Renal cortical epithelial cell (primary cell): ENCODE results near the gene KAT6B. TPM values are rescaled to one million over a fixed set of nuclear protein-coding genes. Genes with fewer than 3 reads are reported as not detected.
"Not testable (repeated sequence)": the region's sequence is repeated elsewhere in the genome, so short reads cannot be mapped to it uniquely, and the experiment has no call there.

Source experiments
- DNase-seq: peaks from one replicate; pipeline ENCODE4 v3.0.0-alpha.2; 2011; ENCODE audit warnings: low read depth
- total RNA-seq: library from RNA; depleted of rRNA; stranded (reverse); fragments of >200 nt; gene quantifications from 2 replicates; pipeline ENCODE4 v1.2.3, GENCODE V29; 2014

KAT6B gene
- total RNA-seq, 1 donor from 2014 or later = 33.1 TPM

DNA sequence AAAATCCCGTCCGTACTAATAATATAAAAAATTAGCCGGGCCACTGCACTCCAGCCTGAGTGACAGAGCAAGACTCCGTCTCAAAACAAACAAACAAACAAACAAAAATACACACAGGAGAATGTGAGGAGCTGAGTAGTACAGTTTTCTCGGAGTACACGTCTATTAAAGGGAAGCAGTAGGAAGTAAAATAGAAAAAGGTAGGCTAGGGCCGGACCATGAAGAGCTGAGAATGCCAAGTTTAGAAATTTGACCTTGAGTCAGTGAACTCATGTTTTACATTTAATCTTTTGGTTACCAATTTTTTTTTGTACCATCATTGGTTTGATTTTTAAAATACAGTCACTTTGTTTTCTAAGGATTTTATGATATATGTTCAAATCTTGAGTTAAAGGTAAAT lies 64.1 kb downstream of the KAT6B start:
- DNase-seq = no peak

DNA sequence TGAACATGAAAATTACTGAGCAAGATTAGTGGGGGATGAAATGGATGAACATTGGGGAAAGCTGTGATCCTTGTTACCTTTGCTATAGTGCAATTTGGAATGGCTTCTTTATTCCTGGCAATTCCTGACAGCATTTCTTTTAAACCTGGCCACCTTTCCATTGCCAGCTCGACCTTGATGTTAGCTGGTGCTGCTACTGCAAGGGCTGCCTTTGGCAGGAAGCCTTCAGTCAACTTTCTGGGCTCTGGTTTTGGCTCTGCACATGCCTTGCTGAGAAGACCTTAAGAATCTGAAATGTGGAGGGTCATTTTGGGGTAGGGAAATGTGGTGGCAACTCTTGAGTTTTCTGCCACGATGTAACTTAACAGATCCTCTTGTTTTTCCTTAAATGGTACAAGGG lies 64.7 kb downstream of the KAT6B start:
- DNase-seq = no peak

DNA sequence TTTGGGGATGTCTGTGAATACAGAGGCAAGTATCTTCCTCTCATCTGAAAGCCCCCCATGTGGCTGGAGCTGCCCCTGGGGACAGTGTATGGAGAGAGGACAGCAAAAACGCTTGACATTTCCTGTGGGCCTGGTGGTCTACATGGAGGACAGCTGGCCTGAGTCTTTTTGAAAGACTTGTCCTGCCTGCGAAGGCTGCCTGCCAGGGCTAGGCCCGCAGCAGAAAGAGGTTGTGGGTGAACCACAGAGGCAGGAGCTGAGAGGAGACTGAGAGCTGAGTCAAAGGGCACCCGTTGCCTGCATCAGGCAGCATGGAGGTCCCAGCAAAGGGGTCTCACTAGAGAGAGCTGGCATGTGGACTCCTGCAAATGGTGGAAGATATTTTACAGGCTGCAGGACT lies 66.4 kb downstream of the KAT6B start:
- no peak for DNase-seq

DNA sequence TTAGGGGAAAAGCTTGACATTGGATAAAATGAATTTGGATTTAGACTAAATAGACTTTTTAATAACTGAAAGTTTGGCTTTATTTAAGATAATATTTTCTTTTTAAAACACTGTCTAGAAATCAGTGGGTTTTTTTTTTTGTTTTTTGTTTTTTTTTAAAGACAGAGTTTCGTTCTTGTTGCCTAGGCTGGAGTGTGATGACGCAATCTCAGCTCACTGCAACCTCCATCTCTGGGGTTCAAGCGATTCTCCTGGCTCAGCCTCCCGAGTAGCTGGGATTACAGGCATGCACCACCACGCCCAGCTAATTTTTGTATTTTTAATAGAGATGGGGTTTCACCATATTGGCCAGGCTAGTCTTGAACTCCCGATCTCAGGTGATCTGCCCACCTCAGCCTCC lies 66.9 kb downstream of the KAT6B start:
- DNase-seq = not testable (repeated sequence)

DNA sequence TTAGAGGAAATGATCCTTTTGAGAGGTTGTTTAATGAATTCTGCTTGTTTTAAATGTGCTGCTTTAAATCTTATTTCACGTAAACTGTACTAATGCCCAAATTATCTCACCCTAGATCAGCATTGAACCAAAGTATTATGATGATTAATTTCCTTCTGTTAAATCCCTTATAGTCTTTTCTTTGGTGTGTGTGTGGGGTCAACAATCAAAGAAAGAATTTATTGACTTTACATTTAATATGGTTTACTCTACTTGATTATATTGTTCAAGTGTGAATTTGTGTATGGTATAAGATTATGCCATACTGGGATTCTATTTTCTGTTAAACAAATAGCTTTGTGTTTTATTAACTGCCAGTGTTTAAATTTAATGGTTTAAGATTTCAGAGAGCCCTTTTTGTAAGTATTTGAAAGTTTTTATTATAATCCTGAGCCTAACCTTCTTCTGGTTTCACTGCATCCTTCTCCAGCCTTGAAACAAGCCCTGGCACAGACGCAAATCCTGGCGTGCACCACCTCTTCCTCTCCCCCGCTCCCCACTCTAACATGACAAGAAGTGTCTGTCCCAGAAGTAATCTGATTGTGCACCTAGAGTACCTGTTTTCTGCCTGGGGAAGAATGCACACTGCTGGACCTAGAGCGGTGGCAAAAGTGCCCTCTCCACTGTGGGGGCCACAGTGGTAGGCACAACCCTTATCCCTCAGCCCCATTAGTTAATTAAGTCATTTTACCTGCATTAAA lies 70.6 kb downstream of the KAT6B start:
- no peak for DNase-seq

DNA sequence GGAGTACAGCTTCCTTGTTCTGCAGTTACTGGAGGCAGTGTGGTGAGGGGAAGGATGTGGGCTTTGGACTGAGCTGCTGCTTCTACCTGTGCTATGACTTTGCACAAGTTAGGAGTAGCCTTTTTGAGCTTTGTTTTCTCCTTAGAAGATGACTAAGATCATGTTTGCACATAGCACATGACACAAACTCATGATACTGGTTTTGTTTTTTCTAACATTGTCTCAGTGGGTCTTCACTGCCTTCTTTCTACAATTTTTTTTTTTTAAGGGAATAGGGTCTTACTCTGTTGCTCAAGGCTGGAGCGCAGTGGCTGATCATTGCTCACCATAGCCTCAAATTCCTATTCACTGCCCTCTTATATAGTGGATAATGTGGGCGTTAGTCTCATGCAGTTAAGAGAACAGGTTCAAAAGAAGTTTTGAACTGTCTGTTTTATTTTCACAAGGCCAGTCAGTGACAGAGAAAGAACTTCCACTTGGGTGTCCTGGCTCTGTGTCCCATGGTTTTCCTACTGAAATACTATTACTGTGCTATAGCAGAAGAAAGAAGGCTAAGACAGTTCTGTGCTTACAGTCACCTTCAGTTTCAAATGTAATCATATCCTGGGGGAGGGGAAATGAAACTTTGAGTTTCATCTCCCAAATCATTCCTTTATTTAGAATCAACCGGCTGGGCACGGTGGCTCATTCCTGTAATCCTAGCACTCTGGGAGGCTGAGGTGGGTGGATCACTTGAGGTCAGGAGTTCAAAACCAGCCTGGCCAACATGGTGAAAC lies 72.0 kb downstream of the KAT6B start:
- peak; percentile 66 for DNase-seq

DNA sequence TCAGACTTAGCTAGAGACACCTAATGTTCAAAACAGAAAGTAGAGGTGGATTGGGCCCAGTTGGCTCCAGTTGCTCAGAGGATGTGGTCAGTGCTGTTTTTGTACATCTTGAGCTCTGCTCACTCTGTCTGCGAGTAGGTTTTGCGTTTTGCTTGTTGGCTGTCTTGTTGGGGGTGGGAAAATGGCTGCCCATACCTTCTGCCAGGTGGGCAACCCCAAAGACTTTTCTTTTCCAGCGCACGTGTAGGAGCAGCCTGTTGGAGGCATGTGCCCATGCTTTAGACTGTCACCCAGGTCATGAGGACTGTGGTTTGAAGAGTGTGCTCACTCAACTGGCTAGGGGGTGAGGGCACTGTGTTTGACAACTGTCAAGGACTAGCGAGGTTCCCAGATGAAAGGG lies 73.9 kb downstream of the KAT6B start:
- no peak for DNase-seq

DNA sequence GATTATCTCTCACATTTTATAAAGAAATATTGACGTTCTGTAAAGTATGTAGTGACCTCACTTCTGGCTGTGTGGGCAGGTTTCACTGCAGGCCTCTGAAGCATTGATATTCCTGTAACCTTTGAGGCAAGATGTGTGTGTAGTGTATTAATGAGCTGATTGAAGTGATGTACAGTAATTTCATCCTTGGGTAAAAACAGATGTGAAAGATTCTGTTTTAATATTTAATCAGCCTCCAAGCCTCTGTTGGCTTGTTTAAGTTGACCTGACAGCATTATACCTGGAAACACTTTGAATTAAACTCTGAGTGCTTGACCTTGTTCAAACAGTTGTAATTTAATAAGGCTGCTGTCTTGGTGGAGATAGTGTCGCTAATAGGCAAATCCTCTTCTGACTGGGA lies 74.9 kb downstream of the KAT6B start:
- no peak for DNase-seq

DNA sequence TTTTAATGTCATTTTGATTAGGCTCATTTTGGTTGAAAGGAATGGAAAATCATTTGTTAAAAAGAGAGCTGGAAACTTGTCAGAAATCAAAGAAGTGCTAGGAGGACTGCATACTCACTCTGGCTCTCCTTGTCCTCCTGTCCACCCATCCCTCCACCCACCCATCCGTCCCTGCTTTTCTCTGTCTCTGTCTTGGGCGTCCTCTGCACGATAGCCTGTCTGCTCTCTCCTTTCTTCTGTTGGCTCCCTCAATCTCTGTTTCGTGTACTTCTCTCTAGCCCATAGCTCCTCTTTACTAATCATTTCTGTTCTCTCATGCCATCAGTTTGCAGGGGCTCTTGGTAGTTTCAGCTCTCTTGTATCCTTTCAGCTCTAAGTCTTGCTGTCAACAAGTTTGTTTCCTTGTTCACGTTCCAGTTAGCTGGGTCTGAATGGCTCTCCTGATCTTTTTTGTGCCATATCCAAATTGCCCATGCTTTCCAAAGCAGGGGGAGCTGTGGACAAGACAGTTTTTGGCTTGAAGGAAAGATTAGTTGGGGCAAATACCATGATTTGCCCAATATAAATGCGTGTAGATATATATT lies 75.6 kb downstream of the KAT6B start:
- no peak for DNase-seq

DNA sequence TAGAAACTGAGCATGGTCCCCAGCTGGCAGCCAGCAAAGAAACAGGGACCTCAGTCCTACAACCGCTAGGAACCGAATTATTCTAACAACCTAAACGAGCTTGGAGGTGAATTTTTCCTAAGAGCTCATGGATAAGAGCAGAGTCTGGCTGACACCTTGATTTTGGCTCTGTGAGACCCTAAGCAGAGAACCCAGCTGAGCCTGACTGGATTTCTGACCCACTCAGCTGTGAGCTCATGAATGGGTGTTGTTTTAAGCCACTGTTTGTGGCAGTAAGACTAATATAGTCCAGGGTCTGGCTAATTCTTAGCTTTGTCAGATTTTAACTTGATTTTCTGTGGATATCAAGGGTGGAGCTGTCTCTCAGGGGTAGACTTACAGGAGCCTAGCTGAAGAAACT lies 77.1 kb downstream of the KAT6B start:
- no peak for DNase-seq

DNA sequence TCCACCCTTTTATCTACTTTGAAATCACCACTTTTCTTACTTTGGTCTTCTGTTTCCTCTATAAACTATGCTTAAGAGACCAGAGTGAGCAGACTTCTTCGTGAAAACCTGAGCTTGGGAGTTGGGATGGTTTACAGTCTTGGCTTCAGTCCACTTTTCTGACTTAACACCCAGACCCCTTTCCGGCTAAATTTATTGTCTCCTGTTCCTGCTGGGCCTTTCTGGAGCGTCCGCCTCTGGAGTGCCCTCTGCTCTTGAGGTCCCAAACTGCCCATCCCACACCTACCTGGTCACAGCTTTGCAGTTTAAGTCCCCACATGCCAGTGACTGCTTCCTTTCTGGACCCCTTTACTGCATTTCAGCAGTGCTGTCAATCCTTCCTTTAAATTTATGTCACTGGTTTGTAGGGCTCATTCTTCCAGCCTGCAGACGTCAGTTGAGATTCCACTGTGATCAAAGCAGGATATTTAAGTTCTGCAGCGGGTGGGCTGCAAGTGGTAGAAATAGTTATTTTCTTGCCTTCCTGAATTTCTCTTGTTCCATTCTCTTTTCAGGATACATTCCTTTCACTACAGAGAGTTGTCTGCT lies 80.3 kb downstream of the KAT6B start:
- no peak for DNase-seq

DNA sequence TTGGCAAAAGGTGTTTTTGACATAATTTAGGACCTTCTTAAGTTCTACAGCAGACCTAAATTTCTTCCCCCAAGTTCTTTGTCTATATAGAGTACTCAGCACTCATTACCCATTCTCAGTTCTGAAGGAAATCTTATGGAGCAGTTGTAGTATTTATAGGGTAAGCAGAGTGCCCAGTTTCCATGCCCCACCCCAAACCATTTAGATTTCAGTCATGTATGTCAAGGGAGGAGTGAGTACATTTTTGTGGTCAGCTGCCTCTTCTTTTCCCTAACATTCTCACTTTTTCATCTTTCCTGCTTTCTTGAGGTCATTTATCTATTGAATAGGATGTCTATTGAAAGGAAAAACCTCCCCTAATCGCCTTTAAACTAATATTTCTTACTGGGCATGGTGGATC lies 83.3 kb downstream of the KAT6B start:
- DNase-seq = peak; percentile 34

DNA sequence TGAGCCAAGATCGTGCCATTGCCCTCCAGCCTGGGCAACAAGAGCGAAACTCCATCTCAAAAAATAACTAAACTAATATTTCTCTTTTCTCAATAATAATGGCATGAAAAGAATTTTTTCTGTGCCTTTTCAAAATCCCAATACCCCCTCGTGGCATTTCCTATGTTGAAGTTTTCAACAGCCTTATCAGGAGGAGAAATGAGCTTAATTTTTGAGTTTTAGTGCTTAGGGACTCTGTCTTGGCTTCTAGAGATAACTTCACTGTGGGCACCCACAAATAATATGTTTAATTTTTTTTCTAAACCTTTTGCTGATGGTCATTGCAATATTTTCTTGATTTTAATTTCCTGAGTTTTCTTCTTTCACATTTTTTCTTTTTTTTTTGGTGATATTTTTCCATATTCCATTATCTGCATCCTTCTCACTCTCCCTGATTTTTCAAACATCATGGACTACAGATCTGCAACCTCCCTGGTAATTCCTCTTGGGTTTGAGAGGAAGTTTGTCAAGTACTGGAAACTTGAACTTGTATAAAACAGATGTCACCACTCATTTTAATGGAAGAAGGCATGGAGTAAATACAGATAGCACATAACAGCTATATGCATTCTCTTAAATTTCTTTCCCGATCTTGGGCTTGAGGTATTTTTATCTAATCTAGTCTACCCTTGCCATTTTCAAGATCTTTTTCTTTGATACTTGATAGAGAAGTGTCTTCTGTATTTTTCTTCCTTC lies 84.0 kb downstream of the KAT6B start:
- no peak for DNase-seq

DNA sequence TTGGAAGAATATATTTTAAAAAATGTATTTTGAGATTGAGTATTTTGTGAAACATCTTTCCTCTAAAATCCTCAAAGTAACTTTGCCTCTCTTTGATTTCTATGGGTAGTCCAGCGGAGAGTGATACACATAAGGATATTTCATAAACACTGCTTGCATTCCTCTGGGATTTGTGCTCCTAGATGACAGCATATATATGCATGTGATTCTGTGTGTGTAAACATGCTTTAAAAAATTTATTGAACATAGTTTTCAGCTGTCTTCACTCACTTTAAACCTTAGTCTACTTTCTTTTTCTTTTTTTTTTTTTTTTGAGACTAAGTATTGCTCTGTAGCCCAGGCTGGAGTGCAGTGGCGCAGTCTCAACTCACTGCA lies 84.6 kb downstream of the KAT6B start:
- no peak for DNase-seq

DNA sequence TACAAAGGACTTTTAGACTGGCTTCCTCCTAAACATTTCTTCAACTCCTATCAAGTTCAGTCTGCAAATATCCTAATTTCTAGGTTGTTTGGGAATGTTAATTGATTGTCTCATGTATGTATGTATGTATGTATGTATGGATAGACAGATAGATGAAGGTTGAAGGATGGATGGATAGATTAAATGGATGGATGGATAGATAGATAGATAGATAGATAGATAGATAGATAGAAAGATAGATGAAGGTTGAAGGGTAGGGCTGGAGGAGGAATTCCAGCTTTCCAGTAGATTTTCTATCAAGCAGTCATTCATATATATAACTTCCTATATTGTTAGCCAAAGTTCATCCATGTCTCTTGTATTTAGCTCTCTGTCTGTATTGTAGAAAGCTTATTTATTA lies 85.8 kb downstream of the KAT6B start:
- DNase-seq = no peak

DNA sequence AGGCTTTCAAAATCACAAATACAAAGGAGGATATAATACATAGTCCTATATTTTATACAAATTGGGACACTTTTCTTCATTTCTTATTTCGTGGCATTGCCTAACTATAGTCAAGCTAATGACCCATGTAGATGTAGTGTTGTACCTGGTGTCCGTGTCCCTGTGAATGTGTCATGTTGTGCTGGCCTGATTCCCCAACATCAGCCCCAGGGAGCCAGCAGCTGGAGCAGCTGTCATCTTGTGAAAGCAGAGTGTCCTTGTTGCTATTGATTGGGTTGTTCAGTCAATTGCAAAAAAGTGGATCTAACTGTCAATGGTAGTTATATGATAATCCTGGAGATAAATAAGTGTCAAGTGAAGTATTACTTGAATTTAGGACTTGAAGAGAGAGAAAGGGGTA lies 86.3 kb downstream of the KAT6B start:
- DNase-seq = no peak

DNA sequence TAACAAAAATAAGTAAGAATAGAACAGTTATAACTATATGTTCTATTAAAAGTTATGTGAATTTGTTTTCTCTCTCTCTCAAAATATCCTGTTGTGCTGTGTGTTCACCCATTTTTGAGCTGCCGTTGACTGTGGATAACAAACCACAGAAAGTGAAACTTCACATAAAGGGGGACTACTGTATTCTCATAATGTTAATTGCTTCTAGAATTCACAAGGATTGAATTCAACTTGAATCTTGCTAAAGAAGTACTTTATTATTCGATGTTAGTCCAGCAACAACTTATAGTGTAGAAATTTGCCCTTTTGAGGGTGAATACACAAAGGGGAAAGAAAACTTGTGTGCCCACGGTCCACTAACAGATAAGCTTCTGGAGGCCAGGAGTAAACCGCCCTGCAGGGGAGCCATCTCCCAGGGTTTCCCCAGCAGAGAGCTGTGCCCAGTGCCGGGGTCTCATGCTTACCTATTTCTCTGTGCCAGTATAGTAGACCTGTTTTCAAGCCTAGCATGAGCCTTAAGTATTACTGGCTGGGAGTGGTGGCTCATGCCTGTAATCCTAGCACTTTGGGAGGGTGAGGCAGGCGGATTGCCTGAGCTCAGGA lies 87.1 kb downstream of the KAT6B start:
- DNase-seq = no peak

DNA sequence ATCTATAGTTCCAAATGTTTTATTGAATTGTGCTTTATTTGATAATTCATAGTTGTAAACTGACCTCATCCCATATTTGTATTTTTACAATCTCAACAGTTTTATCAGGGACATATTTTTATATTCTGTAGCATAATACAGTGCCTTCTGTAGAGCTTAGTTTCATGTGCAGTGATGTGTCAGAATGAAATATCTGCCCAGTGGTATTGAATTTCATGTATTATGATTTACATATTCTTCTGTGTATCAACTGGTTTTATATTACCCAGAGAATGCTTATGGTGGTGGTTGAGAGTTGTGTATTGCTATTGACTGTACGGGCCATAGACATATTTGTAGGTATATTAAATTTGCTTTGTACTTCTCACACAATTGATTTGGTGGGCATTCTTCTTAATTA lies 89.9 kb downstream of the KAT6B start:
- DNase-seq = no peak

DNA sequence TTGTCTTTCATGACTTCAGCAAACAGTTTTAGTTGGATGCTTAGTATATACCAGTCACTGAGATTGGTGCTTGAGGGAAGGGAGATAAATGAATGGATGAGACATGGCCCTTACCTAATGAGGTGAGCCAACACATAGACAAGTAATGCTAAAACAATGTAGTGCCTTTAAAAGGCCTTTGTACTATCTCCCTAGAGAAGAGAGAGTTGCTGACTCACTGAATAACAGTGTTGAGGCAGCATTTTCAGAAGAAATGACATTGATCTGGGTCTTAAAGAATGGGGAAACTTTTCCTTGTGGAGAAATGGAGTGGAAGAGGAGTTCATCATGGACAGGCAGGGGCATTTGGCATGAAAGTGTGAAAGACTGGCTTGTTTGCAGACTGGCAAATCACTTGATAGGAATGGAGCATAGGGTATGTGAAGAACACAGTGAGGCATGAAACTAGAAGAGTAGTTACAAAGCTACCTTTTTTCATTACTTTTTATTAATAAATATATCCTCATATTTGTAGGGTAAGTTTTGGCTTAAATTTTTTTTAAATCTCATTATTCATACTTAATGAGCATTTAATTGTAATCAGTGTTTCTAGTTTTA lies 91.2 kb downstream of the KAT6B start:
- peak; percentile 95 for DNase-seq

DNA sequence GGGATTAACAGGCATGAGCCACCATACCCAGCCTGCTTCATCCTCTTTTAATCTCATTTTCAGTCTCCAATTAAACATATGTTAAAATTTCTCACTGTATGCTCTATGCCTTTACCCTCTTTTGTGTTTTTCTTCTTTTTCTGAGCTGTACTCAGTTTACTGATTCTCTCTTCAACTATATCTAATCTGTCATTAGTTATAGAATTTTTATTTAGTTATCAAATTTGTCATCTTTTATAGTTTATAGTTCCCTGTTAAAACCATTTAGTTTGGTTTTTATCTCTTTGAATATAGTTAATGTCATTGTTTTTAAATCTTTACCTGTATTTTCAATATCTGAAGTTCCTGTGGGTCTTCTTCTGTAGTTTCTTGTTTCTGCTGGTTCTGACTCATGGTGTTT lies 93.3 kb downstream of the KAT6B start:
- no peak for DNase-seq

DNA sequence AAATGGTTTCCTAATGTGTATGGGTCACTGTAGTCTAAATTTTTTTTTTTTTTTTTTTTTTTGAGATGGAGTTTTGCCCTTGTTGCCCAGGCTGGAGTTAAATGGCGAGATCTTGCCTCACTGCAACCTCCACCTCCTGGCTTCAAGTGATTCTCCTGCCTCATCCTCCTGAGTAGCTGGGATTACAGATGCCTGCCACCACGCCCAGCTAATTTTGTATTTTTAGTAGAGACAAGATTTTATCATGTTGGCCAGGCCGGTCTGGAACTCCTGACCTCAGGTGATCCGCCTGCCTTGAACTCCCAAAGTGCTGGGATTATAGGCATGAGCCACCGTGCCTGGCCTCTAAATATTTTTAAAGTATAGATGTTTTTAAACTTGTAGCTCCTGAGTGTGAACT lies 94.7 kb downstream of the KAT6B start:
- not testable (repeated sequence) for DNase-seq
